OCI-LY3 (cell line): Measurements from ENCODE around the gene NOTUM.

Source experiments
- H2AFZ ChIP-seq: fragments of 200-600, 300-600 bp; shearing (Covaris generic); 2 replicates; pipeline ENCODE4 v1.6.0; 2014; ENCODE audit warnings: antibody characterized with exemption, low read depth, low read length
- H3K27ac ChIP-seq: fragments of 200-600, 300-600 bp; sonication (generic); 2 replicates; pipeline ENCODE4 v1.5.1; 2014; ENCODE audit warnings: mild to moderate bottlenecking, low read length, moderate library complexity, mixed read lengths
- H3K27me3 ChIP-seq: fragments of 200-600, 300-600 bp; sonication (generic); 2 replicates; pipeline ENCODE4 v1.6.1; 2014; ENCODE audit warnings: low read depth, low read length, mixed read lengths
- H3K36me3 ChIP-seq: fragments of 200-600, 300-600 bp; sonication (generic); replicated peaks from 2 replicates; pipeline ENCODE3; 2014; ENCODE audit warnings: low read depth, low read length, mixed read lengths
- H3K4me1 ChIP-seq: fragments of 300-600, 200-600 bp; sonication (generic); 2 replicates; pipeline ENCODE4 v1.6.1; 2014; ENCODE audit warnings: low read length, mixed read lengths
- H3K4me2 ChIP-seq: fragments of 200-600, 300-600 bp; sonication (generic); 2 replicates; pipeline ENCODE4 v1.6.1; 2014; ENCODE audit warnings: low read length, mixed read lengths
- H3K4me3 ChIP-seq: fragments of 300-600, 200-600 bp; sonication (generic); 2 replicates; pipeline ENCODE4 v1.5.1; 2014; ENCODE audit warnings: antibody characterized with exemption, mild to moderate bottlenecking, low read length, moderate library complexity
- H3K79me2 ChIP-seq: fragments of 300-600, 200-600 bp; shearing (Covaris generic); 2 replicates; pipeline ENCODE4 v1.6.1; 2014; ENCODE audit warnings: mild to moderate bottlenecking, low read length, mixed read lengths
- H3K9ac ChIP-seq: fragments of 300-600, 200-600 bp; shearing (Covaris generic); 2 replicates; pipeline ENCODE4 v1.6.0; 2014; ENCODE audit warnings: mild to moderate bottlenecking, low read length, moderate library complexity
- H3K9me3 ChIP-seq: fragments of 200-600, 300-600 bp; shearing (Covaris generic); 2 replicates; pipeline ENCODE4 v1.6.1; 2014; ENCODE audit warnings: low read length, mixed read lengths; ENCODE audit not compliant: insufficient read depth
- H4K20me1 ChIP-seq: fragments of 200-600, 300-600 bp; sonication (generic); 2 replicates; pipeline ENCODE4 v1.6.1; 2016; ENCODE audit warnings: low read length, mixed read lengths; ENCODE audit not compliant: insufficient read depth
- EZH2phosphoT487 ChIP-seq: fragments of 200-600 bp; shearing (Covaris generic); IDR thresholded peaks from 2 replicates; pipeline ENCODE4 v1.6.1; 2018; ENCODE audit warnings: antibody characterized with exemption, mixed run types, low read depth
- TF ChIP-seq, protein P1 (sequence below): fragments of 200-600, 300-600 bp; sonication (generic); IDR thresholded peaks from 2 replicates; pipeline ENCODE4 v1.5.1; 2014; ENCODE audit warnings: antibody characterized with exemption, low read length, low read depth

The NOTUM gene

DNA sequence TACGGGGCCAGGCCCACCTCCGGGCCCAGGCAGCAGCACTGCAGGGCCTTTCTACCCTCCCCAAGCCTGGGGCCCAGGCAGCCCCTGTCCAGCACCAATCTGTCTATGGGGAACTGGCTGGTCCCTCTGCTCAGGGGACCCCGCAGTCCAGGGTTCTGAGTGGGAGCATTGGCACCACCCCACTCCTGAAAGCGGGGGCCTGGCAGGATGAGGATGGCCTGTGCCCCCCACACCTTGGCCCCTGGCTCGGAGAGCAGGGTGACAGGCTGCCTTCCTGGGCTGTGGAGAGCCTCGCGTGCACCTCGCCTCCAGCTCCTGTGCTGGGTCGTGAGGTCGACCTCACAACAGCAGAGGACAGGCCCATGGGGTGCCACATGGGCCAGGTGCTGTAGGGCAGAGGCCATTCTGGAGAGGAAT is 57.6 kb downstream of the NOTUM start:
- Histone ChIP-seq H3K36me3 (peaks cover 22% of the 10 kb centered on the region), H3K27ac (no peak overlapping the region), H3K4me3 (no peak overlapping the region), H3K9me3 (no peaks in the 10 kb centered on the region), H3K4me1 (no peaks in the 10 kb centered on the region; the same call in 1 of the 2 replicates), H3K27me3 (no peaks in the 10 kb centered on the region), H2AFZ (no peak overlapping the region), H3K9ac (no peak overlapping the region), H4K20me1 (no peaks in the 10 kb centered on the region), H3K4me2 (no peak overlapping the region), H3K79me2 (no peaks in the 10 kb centered on the region)
- TF ChIP-seq EZH2phosphoT487, result no peak
- TF ChIP-seq, protein P1, sequence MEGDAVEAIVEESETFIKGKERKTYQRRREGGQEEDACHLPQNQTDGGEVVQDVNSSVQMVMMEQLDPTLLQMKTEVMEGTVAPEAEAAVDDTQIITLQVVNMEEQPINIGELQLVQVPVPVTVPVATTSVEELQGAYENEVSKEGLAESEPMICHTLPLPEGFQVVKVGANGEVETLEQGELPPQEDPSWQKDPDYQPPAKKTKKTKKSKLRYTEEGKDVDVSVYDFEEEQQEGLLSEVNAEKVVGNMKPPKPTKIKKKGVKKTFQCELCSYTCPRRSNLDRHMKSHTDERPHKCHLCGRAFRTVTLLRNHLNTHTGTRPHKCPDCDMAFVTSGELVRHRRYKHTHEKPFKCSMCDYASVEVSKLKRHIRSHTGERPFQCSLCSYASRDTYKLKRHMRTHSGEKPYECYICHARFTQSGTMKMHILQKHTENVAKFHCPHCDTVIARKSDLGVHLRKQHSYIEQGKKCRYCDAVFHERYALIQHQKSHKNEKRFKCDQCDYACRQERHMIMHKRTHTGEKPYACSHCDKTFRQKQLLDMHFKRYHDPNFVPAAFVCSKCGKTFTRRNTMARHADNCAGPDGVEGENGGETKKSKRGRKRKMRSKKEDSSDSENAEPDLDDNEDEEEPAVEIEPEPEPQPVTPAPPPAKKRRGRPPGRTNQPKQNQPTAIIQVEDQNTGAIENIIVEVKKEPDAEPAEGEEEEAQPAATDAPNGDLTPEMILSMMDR, result no peak

DNA sequence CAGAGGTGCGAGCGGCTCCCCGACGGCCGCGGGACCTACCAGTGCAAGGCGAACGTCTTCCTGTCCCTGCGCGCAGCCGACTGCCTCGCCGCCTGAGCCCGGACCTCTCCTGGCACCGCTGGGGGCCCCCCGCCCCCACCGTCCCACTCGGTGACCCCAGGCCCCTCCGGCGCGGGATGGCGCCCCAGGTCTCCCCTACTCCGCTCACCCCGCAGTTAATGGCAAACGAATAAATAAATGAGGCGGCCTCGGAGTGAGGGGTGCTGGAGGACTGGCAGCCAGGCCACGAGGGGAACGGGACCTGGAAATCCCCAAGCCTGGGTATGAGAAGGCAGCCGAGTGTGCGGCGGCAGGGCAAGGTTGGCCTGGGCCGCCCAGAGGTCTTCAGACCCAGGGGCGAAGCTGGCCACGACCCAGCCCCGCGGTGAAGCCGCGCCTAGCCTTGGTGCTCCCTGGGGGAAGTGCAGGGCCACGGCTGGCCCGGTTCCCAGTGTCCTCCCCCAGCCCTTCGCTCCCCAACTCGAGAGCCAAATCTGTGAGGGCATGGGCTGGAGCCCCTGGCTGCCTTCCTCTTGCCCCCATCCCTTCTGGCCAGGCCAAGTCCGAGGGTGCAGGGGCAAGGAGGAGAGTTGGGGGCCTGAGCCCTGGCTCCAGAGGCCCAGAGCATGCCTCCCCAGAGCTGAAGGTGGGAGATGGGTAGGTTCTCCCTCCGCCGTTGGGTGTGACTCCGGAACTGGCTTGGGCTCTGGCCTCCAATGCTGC is 58.2 kb downstream of the NOTUM start:
- Histone ChIP-seq H3K4me3 (no peak overlapping the region), H4K20me1 (no peaks in the 10 kb centered on the region), H3K27me3 (no peaks in the 10 kb centered on the region), H3K36me3 (peaks cover 23% of the 10 kb centered on the region), H3K79me2 (no peaks in the 10 kb centered on the region), H3K27ac (no peak overlapping the region), H3K4me2 (no peak overlapping the region), H2AFZ (no peak overlapping the region), H3K9ac (no peak overlapping the region), H3K4me1 (no peaks in the 10 kb centered on the region; the same call in 1 of the 2 replicates), H3K9me3 (no peaks in the 10 kb centered on the region)
- TF ChIP-seq, protein P1, result no peak
- no peak for TF ChIP-seq EZH2phosphoT487
